ENCODE data around the gene ABCA2. TPM values are rescaled to one million over a fixed set of nuclear protein-coding genes. Genes with fewer than 3 reads are reported as not detected.

Gene ABCA2
- total RNA-seq, 1 experiment from 2014 or later: 19.2 TPM

DNA sequence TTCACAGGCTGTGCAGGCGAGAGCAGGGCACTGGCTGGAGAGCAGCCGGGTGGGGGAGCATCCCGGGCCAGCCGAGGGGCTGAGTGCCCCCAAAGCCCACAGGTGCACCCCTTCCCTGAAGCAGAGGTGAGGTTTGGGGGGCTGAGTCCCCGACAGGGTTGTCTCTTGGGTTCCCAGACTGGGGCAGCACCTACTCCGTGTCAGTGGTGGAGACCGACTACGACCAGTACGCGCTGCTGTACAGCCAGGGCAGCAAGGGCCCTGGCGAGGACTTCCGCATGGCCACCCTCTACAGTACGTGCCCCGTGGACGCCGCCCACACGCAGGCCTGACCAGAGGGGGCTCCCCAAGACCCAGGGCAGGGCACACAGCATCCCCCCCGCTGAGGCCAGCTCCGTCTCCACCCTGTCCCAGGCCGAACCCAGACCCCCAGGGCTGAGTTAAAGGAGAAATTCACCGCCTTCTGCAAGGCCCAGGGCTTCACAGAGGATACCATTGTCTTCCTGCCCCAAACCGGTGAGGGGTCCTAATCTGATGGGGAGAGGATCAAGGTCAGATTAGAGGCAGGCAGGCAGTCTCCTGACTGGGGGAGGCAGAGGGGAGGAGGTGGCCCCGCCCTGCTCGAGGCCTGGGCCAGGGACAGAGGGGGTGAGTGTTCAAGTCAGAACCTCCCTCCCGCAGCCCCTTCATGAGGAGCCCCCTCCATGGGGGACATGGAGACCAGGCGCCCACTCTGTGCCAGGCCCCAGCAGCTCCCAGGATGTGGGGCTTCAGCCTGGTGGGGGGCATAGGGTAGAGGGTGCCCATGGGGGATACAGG lies 48.1 kb downstream of the ABCA2 start:
- ChIA-PET POLR2A (no interaction called here), CTCF (interaction anchor here (0.5 to 6.2 kb wide), 8 partner anchors 32 to 244 kb away, joined by 4 to 117 read pairs (median 16); partner anchors contain the start of genes ABCA2, C8G, FBXW5 and NPDC1)
- Mint-ChIP-seq H3K27me3 (ENCODE audit: low read depth) (peaks cover 9% of the 10 kb centered on the region), H3K27ac (no peak overlapping the region), H3K9me3 (no peaks in the 10 kb centered on the region), H3K4me1 (peaks cover 3% of the 10 kb centered on the region; the same call in 1 of the 2 replicates), H3K4me3 (no peak overlapping the region), H3K36me3 (no peaks in the 10 kb centered on the region)
- TF ChIP-seq AR (CRISPR knock-in tag; IDR thresholded peaks at IDR 0.05) (no peak), ZNF263 (CRISPR knock-in tag; IDR thresholded peaks at IDR 0.05; ENCODE audit: low read depth) (no peak), NR3C1 (CRISPR knock-in tag; conservative IDR thresholded peaks at IDR 0.05; ENCODE audit: low read depth) (no peak), PRDM15 (CRISPR knock-in tag; IDR thresholded peaks at IDR 0.05) (no peak)
- DNase-seq (ENCODE audit: low spot score) (no peak), ATAC-seq (no peak)

DNA sequence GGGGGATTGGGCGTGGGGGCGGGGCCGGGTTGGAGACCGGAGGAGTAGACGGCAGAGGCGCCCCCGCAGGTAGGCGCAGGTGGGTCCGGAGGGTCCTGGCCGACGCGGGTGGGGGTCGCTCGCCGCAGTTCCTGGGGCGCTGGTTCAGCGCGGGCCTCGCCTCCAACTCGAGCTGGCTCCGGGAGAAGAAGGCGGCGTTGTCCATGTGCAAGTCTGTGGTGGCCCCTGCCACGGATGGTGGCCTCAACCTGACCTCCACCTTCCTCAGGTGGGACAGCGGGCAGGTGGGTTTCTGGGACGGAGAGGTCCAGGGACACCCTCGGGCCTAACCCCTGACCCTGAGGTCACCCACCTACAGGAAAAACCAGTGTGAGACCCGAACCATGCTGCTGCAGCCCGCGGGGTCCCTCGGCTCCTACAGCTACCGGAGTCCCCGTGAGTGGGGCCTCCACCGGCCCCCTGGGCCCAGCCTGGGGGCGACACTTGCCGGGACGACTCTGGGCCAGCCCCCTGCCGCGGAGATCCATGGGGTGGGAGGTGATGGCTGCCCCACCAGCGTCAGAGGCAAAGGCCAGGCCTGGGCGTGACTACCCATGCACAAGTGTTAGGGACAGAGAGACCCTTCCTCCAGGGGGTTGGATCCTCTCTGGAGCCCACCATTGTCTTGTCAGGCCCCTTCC lies 49.0 kb downstream of the ABCA2 start:
- peaks cover 7% of the 10 kb centered on the region for H3K27me3 Mint-ChIP-seq (ENCODE audit: low read depth)
- H3K27ac Mint-ChIP-seq: no peak overlapping the region
- H3K4me3 Mint-ChIP-seq: no peak overlapping the region
- peaks cover 3% of the 10 kb centered on the region; the same call in 1 of the 2 replicates for H3K4me1 Mint-ChIP-seq
- ATAC-seq (peak; percentile 16), DNase-seq (ENCODE audit: low spot score) (peak; percentile 86)
- ChIA-PET CTCF (interaction anchor here (0.5 to 6.2 kb wide), 45 partner anchors 9 to 877 kb away, joined by 3 to 117 read pairs (median 5); partner anchors contain the start of genes ABCA2, AJM1, C8G and CLIC3), POLR2A (interaction anchor here (0.8 to 1.5 kb wide), 6 partner anchors 13 to 262 kb away, joined by 3 to 6 read pairs (median 4); partner anchors contain the start of genes PAXX, TPRN and TUBB4B)
- no peaks in the 10 kb centered on the region for H3K9me3 Mint-ChIP-seq
- TF ChIP-seq FOXK1 (CRISPR knock-in tag; IDR thresholded peaks at IDR 0.05): no peak
- TF ChIP-seq SP1 (CRISPR knock-in tag; conservative IDR thresholded peaks at IDR 0.05): peak; percentile 49; the same call in 1 of the 2 replicates
- 0 out of 2 replicates have a peak, but pooled peaks have one; percentile 24 for TF ChIP-seq ZNF263 (CRISPR knock-in tag; IDR thresholded peaks at IDR 0.05; ENCODE audit: low read depth)
- no peaks in the 10 kb centered on the region for H3K36me3 Mint-ChIP-seq

- H3K27me3 Mint-ChIP-seq (ENCODE audit: low read depth): peaks cover 3% of the 10 kb centered on the region; the same call in 1 of the 2 replicates
- H3K27ac Mint-ChIP-seq: no peak overlapping the region
- ChIA-PET CTCF (interaction anchor here (0.5 to 6.2 kb wide), 48 partner anchors 8 to 876 kb away, joined by 3 to 117 read pairs (median 5); partner anchors contain the start of genes ABCA2, AJM1, C8G and CLIC3), POLR2A (interaction anchor here (0.8 to 1.5 kb wide), 6 partner anchors 14 to 263 kb away, joined by 3 to 6 read pairs (median 4); partner anchors contain the start of genes PAXX, TPRN and TUBB4B)
- peaks cover 3% of the 10 kb centered on the region; the same call in 1 of the 2 replicates for H3K4me1 Mint-ChIP-seq
- H3K9me3 Mint-ChIP-seq: no peaks in the 10 kb centered on the region
- peak overlapping the region; percentile 66 for H3K4me3 Mint-ChIP-seq
- no peaks in the 10 kb centered on the region for H3K36me3 Mint-ChIP-seq
- DNase-seq (ENCODE audit: low spot score) (peak; percentile 96), ATAC-seq (peak; percentile 76)
- peak; percentile 56; the same call in 1 of the 2 replicates for TF ChIP-seq SMAD3 (CRISPR knock-in tag; IDR thresholded peaks at IDR 0.05; ENCODE audit: borderline replicate concordance)
- TF ChIP-seq SP1 (CRISPR knock-in tag; conservative IDR thresholded peaks at IDR 0.05): peak; percentile 61
- TF ChIP-seq ZNF532 (CRISPR knock-in tag; IDR thresholded peaks at IDR 0.05; ENCODE audit: borderline replicate concordance): no peak
- TF ChIP-seq ESRRA (CRISPR knock-in tag; IDR thresholded peaks at IDR 0.05; ENCODE audit: borderline replicate concordance): no peak
- TF ChIP-seq, protein P1, sequence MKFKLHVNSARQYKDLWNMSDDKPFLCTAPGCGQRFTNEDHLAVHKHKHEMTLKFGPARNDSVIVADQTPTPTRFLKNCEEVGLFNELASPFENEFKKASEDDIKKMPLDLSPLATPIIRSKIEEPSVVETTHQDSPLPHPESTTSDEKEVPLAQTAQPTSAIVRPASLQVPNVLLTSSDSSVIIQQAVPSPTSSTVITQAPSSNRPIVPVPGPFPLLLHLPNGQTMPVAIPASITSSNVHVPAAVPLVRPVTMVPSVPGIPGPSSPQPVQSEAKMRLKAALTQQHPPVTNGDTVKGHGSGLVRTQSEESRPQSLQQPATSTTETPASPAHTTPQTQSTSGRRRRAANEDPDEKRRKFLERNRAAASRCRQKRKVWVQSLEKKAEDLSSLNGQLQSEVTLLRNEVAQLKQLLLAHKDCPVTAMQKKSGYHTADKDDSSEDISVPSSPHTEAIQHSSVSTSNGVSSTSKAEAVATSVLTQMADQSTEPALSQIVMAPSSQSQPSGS (CRISPR knock-in tag; IDR thresholded peaks at IDR 0.05; ENCODE audit: borderline replicate concordance, low read depth): no peak
- TF ChIP-seq JUN (CRISPR knock-in tag; IDR thresholded peaks at IDR 0.05): no peak
- TF ChIP-seq CREM (CRISPR knock-in tag; IDR thresholded peaks at IDR 0.05): no peak
- no peak for TF ChIP-seq GTF2I (CRISPR knock-in tag; conservative IDR thresholded peaks at IDR 0.05)
These were observed 49.8 kb downstream of the ABCA2 start for GRCh38 chr9:136978073-136978864.
